SKM-1 treated with dmso at 0.1 percent for 144 hours (cell line): Measurements from ENCODE around the gene PPA2.
"Not testable (repeated sequence)": the region's sequence is repeated elsewhere in the genome, so short reads cannot be mapped to it uniquely, and the experiment has no call there.

Experiments
- DNase-seq: peaks from one replicate; lab custom pipeline; 2025; ENCODE audit not compliant: unreplicated experiment; lab: John Stamatoyannopoulos, UW

PPA2 gene

DNA sequence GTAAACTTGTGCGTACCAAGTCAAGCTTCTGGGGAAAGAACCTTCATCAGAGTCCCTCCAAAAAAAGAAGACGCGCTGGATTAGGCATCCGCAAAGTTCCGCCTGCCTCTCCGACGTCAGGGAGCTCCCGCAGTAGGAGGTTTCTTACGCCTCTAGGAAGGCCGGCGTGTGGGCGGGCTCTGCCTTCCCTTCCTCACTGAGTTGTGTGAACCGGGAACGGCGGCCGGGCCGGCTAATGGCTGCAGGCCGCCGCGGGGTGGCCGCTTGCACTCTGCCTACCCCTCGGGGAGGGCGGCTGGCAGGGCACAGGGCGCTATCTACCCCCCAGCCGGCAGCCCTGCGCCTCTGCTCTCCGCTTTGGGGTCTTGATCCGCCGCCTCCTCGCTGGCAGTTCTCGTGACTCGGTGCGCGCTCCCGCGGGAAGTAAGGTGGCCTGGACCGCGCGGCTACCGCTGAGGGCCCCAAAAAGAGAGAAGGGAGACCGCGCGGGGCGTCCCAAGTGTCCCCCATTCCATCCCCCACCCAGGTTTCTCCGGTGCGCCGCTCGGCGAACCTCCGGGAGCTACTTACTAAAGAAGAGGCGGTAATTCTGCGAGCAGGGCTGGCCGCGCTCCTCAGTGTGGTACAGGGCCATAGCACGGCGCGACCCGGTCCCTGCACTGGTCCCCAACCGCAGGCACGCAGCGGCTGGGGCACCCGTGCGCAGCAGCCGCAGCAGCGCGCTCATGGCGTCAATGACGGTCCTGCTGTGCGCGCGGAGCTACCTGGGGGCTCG is at the start of gene PPA2:
TSS of gene PPA2 (minus strand) at position 739 of the 775 bp plus-strand sequence. CDS start at position 727, 12 bp downstream.
- DNase-seq: peak; percentile 82

DNA sequence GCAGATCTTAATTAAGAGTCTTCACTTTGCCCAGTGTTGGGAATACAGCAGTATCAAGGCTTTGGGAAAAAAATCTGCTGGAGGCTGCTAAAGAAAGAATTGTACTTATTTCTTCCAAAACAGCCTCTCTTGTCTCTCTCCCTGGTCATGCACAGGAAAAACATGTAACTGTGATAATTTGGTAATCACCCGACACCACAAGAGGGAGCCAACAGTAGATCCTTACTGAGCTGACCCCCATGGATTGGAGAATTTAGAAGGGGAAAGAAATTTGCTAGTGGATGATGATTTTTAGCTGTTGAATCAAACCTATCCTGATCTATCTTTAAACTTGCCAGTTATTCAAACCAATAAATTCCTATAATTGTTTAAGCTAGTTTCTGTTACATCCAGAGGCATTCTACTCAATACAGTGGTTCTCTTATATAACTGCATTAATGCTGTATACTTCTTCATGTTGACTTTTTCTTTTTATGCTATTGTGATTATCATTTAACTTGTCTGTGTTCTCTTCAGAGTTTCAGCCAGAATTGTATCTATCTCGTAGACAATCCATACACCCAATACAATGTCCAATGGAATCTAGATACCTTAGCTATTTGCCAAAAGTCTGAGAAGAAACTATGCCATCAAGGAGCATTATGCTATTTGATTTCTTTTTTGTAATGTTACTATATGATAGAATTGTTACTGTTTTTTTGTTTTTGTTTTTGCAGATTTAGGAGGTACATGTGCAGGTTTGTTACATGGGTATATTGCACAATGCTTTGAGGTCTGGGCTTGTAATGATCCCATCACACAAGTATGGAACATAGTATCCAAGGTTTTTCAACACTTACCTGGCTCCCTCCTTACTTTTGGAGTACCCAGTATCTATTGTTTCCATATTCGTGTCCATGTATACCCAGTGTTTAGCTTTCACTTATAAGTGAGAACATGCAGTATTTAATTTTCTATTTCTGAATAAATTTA is 47.2 kb upstream of the PPA2 start:
- peak; percentile 38 for DNase-seq

- no peak for DNase-seq
Measured at GRCh38 chr4:105510245-105510644, 36.4 kb upstream of the PPA2 start.

DNA sequence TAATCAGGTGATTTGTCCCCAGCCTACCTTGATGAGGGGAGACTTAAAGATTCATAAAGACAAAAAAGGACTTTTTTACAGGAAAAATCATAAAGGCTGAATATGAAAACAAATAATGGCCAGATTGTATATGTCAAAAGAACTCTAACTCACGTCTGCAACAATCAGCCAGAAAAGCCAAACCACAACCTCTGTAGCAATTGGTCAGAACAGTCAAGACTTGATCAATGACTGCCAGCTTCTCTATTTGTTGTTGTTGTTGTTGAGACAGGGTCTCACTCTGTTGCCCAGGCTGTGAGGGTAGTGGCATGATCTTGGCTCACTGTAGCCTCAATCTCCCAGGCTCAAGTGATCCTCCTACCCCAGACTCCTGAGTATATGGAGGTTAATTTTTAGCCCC is 35.9 kb upstream of the PPA2 start:
- DNase-seq: no peak

GRCh38 chr4:105509291-105509690 is 35.4 kb upstream of the PPA2 start:
- DNase-seq: peak; percentile 8

DNA sequence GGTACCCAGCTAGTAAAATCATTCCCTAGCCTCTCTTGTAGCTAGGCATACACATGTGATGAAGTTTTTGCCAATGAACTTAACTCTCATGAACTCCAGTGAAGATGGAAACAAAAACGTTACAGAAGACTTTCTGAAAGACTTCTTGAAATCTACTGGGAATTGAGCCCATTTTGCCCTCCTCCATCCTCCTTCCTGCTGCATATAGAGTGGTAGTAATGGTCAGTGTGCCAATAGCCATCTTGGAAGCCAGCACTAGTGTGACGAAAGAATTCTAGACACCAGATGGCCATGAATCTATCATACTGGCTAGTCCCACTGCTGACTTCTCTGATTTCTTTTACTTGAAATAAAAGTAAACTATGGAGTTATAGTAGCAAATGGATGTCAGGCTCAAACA is 30.9 kb upstream of the PPA2 start:
- no peak for DNase-seq

DNA sequence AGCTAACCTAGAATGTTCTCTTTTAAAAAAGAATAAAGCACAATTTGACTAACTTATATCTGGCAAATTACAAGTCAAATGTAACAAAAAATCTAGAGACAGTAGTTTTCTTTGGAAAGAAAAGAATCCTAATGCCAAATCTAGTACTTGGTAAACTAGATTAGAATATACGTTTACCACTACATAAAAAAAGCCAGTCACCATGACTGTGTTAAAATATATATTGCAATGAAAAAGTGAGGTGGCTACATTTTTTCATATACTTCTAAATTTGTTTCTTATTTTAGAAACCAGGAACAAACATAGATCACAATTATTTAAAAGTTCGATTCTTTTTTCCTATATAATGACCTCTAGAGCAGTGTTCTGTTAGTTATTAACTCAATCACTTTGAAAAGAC is 29.6 kb upstream of the PPA2 start:
- no peak for DNase-seq

DNA sequence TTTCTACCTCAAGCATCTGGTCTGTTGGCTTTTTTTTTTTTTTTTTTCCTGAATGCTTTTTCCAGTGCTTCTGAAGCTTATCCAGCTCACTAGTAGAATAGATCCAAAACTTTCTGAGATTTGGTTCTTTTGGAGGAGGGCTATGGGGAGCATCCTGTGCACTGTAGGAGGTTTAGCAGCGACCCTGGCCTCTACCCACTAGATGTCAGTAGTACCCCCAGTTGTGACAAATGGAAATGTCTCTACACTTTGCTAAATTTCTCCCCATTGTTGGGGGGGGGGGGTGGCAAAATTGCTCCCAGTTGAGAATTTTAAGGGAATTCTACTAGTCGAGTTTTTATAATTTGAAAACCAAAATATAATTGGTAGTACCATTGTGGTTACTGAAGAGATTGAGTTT is 23.0 kb upstream of the PPA2 start:
- DNase-seq: no peak

- DNase-seq: no peak
Measured at GRCh38 chr4:105495667-105496066, 21.8 kb upstream of the PPA2 start.

GRCh38 chr4:105490523-105490922 is 16.7 kb upstream of the PPA2 start:
- DNase-seq: no peak

DNA sequence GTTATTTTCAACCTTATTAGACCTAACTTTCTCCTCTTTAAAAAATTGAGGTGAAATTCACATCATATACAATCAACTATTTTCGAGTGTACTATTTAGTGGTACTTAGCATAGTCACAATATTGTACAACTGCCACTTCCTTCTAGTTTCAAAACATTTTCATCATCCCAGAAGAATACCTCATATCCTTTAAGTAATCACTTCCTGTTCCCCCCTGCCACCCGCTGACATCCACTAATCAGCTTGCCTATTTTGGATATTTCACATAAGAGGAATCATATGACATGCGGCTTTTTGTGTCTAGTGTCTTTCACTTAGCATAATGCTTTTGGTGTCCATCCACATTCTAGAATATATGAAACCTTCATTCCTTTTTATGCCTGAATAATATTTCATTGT is 10.0 kb upstream of the PPA2 start:
- peak; percentile 27 for DNase-seq

GRCh38 chr4:105474099-105474518 is 247 bp upstream of the PPA2 start:
- DNase-seq: no peak

- no peak for DNase-seq
Measured at GRCh38 chr4:105472871-105473323, 965 bp downstream of the PPA2 start.

DNA sequence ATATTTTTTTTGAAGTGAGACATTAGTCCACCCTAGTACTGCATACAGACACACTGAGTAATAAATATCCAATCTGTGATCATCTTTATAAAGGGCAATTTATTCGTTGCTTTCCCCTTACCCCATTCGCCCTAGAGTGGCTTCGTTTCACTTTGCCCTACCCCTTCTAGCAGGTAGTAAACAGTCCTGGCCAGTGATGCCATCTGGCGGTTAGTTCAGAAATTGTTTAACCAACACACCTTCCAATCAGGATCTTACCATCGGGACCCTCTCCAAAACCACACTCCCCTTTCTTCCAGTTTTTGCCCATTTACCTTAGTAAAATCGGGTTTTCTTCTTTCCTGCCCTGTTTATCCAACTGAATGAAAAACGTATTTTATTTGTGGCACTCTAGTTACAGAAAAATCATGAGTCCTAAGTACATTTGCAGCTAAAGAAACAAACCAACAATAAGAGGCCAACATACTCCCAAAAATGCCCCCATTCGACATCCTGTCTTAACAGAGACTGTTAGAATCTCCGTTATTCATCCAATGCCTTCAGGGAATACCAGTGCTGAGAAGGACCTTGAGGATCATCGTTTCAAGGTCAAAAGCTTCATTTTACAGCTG is 2.2 kb downstream of the PPA2 start:
- peak; percentile 70 for DNase-seq

DNA sequence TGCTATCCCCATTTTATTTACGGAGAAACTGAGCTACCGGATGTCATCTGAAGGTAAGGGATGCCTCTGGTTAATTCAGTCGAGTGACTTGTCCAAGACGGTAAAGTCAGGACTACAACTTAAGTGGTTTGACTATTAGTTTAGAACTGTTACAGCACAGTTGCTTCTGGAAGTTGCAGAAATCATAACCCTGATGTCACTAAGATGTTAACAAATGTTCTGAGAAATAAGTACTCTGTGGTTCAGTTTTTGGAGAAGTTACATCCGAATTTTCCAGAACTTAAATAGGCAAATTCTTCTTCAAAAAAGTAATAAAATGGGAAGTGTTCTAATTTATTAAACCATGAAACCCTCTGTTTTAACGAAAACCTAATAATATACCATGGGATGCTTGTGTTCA is 3.1 kb downstream of the PPA2 start:
- no peak for DNase-seq

- DNase-seq: no peak
Measured at GRCh38 chr4:105469736-105470135, 4.1 kb downstream of the PPA2 start.

DNA sequence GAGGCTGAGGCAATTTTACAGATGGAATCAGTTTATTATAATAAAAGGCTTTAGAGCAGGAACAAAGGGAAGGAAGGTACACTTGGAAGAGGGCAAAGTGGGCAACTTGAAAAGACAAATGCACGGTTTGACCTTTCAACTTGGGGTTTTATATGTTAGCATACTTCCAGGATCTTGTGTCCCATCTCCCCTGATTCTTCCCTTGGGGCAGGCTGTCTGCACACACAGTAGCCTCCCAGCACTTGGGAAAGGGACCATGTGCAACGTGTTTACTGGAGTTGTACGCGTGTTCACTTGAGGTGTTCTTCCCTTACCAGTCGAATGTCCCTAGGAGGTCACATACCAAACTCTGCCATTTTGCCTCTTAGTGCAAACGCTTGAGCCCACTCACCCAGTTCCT is 7.3 kb downstream of the PPA2 start:
- no peak for DNase-seq

GRCh38 chr4:105464563-105464962 is 9.3 kb downstream of the PPA2 start:
- DNase-seq: not testable (repeated sequence)

DNA sequence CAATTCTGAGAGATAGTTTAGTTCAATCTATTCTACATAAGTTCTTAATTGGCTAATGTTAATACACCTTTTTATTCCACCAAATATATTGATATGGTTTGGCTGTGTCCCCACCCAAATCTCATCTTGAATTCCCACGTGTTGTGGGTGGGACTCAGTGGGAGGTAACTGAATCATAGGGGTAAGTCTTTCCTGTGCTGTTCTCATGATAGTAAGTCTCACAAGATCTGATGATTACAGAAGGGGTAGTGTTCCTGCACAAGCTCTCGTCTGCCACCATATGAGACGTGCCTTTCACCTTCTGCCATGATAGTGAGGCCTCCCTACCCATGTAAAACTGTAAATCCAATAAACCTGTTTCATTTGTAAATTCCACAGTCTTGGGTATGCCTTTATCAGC is 11.3 kb downstream of the PPA2 start:
- no peak for DNase-seq

DNA sequence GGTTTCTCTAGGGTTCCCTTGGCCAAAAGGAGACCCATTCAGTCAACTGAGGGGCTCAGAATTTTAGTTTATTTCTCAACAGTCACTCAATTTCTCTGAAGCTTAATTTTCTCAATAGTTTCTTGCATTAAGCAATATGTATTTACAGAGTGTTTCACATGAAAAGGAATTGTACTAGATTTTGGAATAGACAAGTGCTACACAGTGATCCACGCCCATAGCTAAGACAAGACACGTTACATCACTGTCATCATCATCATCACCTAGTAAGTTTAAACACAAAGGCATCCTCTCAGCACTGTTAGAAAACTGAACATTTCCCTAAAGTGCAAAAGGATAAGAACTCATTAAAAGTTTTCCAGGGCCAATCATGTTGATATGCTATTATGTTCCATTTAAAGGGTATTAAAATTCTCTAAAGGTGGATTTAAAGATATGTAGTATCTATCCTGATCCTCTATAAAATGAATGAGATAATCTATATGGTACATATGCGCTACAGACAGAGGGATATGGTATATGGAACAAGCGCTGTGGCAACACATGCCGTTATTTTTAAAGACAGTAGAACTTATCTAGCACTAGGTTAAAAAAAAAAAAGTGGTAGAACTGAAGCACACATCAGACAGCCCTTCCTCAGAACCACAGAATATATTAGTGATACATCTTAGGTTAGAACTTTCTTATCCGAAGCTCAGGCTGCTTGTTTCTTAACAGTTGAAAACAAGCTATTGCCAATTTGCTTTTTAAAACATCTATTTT is 12.1 kb downstream of the PPA2 start:
- peak; percentile 44 for DNase-seq

GRCh38 chr4:105461221-105461620 is 12.6 kb downstream of the PPA2 start:
- DNase-seq: peak; percentile 64
